OCI-LY3 (cell line): ENCODE results near the gene HDAC4.

ENCODE experiments used
- EZH2phosphoT487 ChIP-seq: fragments of 200-600 bp; shearing (Covaris generic); IDR thresholded peaks from 2 replicates; pipeline ENCODE4 v1.6.1; 2018; ENCODE audit warnings: antibody characterized with exemption, mixed run types, low read depth
- TF ChIP-seq, protein P1 (sequence below): fragments of 200-600, 300-600 bp; sonication (generic); IDR thresholded peaks from 2 replicates; pipeline ENCODE4 v1.5.1; 2014; ENCODE audit warnings: antibody characterized with exemption, low read length, low read depth

DNA sequence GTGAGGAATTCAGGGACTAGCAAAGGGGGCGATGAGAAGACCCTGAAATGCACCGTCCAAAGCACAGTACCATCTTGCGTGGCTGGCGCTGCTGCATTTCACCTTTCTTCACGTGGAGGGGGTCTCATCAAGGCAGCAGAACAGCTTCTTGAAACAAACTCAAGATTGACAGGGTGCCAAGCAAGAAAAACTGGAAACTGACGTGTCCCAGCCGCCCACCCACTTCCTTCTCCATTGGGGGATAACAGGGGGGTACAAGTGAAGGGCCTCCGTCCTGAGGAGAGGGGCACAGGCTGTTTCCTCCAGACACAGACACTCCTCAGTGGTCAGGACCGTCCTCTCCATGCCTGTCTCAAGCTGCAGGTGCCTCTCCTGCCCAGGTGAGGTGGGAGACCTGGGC is 32.5 kb downstream of the HDAC4 start:
- TF ChIP-seq, protein P1, sequence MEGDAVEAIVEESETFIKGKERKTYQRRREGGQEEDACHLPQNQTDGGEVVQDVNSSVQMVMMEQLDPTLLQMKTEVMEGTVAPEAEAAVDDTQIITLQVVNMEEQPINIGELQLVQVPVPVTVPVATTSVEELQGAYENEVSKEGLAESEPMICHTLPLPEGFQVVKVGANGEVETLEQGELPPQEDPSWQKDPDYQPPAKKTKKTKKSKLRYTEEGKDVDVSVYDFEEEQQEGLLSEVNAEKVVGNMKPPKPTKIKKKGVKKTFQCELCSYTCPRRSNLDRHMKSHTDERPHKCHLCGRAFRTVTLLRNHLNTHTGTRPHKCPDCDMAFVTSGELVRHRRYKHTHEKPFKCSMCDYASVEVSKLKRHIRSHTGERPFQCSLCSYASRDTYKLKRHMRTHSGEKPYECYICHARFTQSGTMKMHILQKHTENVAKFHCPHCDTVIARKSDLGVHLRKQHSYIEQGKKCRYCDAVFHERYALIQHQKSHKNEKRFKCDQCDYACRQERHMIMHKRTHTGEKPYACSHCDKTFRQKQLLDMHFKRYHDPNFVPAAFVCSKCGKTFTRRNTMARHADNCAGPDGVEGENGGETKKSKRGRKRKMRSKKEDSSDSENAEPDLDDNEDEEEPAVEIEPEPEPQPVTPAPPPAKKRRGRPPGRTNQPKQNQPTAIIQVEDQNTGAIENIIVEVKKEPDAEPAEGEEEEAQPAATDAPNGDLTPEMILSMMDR, result no peak
- TF ChIP-seq EZH2phosphoT487, result no peak
